Caco-2 (cell line): ENCODE data around the gene ASF1A. TPM values are rescaled to one million over a fixed set of nuclear protein-coding genes. Genes with fewer than 3 reads are reported as not detected.

ENCODE experiments used
- BruUV-seq: library from RNA; stranded (reverse); fragments of 400-500 nt; replicated peaks from 2 replicates; lab custom pipeline; 2021; lab: Mats Ljungman, UMichigan
- CTCF ChIA-PET: fragments of 300-600 bp; sonication (Branson Sonifier 250); formaldehyde crosslinking; loops from one replicate; lab custom pipeline; 2022; ENCODE audit warnings: antibody characterized with exemption; lab: Charles Lee
- POLR2A ChIA-PET: fragments of 300-600 bp; sonication (Branson Sonifier 250); formaldehyde crosslinking; loops from one replicate; lab custom pipeline; 2022; ENCODE audit warnings: antibody characterized with exemption; lab: Charles Lee
- DNase-seq, 2 experiments: peaks; one replicate each; pipeline versions ENCODE4 v3.0.0 to v3.0.0-alpha.2; 2020 to 2022
- H3K27me3 ChIP-seq: replicated peaks from 2 replicates; pipeline ENCODE4 v1.6.0; 2011; ENCODE audit warnings: low read length; ENCODE audit not compliant: control insufficient read depth, insufficient read depth
- H3K36me3 ChIP-seq: 2 replicates; pipeline ENCODE4 v1.5.1; 2011; ENCODE audit warnings: low read length; ENCODE audit not compliant: control insufficient read depth, insufficient read depth
- H3K4me1 ChIP-seq: fragments of 250-450 bp; sonication (Bioruptor Pico); 2 replicates; pipeline ENCODE4 v1.5.1; 2020; ENCODE audit warnings: mild to moderate bottlenecking
- H3K4me3 ChIP-seq: 2 replicates; pipeline ENCODE4 v1.5.1; 2011; ENCODE audit warnings: low read depth, mild to moderate bottlenecking, control low read depth, low read length
- H3K9me3 ChIP-seq: fragments of 250-450 bp; sonication (Bioruptor Pico); 2 replicates; pipeline ENCODE4 v1.5.1; 2020; ENCODE audit warnings: mild to moderate bottlenecking, moderate library complexity
- H3K27ac Mint-ChIP-seq: one replicate; pipeline ENCODE4 v1.8.0; 2022; ENCODE audit warnings: mixed read lengths; ENCODE audit not compliant: unreplicated experiment
- H3K27me3 Mint-ChIP-seq: one replicate; pipeline ENCODE4 v1.8.0; 2022; ENCODE audit warnings: mixed read lengths; ENCODE audit not compliant: insufficient read depth, unreplicated experiment
- H3K36me3 Mint-ChIP-seq: one replicate; pipeline ENCODE4 v1.8.0; 2022; ENCODE audit warnings: mild to moderate bottlenecking, mixed read lengths; ENCODE audit not compliant: insufficient read depth, unreplicated experiment
- H3K4me1 Mint-ChIP-seq: one replicate; pipeline ENCODE4 v1.8.0; 2022; ENCODE audit warnings: low read depth, mixed read lengths; ENCODE audit not compliant: unreplicated experiment
- H3K4me3 Mint-ChIP-seq: one replicate; pipeline ENCODE4 v1.8.0; 2022; ENCODE audit warnings: mild to moderate bottlenecking, moderate library complexity, mixed read lengths; ENCODE audit not compliant: unreplicated experiment
- H3K9me3 Mint-ChIP-seq: one replicate; pipeline ENCODE4 v1.8.0; 2022; ENCODE audit warnings: mixed read lengths; ENCODE audit not compliant: unreplicated experiment
- CTCF ChIP-seq, 2 experiments: fragments of 200-600 bp in 1 of 2; IDR thresholded peaks; 1 replicate in 1 of 2; 2 replicates in 1 of 2; pipeline versions ENCODE4 v1.5.1 to v1.8.0; 2011 to 2022; ENCODE audit warnings: antibody characterized with exemption in 1 of 2, control low read depth in 1 of 2, inconsistent platforms in 1 of 2, low read depth in 1 of 2, low read length in 1 of 2, mild to moderate bottlenecking in 1 of 2, moderate library complexity in 1 of 2; ENCODE audit not compliant: insufficient read depth in 1 of 2, severe bottlenecking in 1 of 2, unreplicated experiment in 1 of 2
- intact Hi-C: fragments of 100-400 bp; cut with micrococcal nuclease; formaldehyde crosslinking; loops from one replicate; pipeline ENCODE4 v1.10.0; 2022; ENCODE audit not compliant: unreplicated experiment
- total RNA-seq: library from RNA; stranded (reverse); gene quantifications from 2 replicates; pipeline ENCODE4 v1.2.3, GENCODE V29; 2022

Gene ASF1A
- total RNA-seq, 1 experiment from 2014 or later: 21.9 TPM

- BruUV-seq: no TSS peak
- no peak overlapping the region for H3K4me3 ChIP-seq
- TF ChIP-seq CTCF (IDR thresholded peaks at IDR 0.05; ENCODE audit: insufficient read depth in 1 of 2, low read depth in 1 of 2, low read length in 1 of 2, severe bottlenecking in 1 of 2, unreplicated experiment in 1 of 2): no peak
- no peaks in the 10 kb centered on the region for H3K27me3 Mint-ChIP-seq
- CTCF ChIA-PET: no interaction called here
- no peaks in the 10 kb centered on the region for H3K36me3 ChIP-seq
- H3K36me3 Mint-ChIP-seq: no peaks in the 10 kb centered on the region
- H3K9me3 Mint-ChIP-seq: no peaks in the 10 kb centered on the region
- H3K4me1 Mint-ChIP-seq: peaks cover 9% of the 10 kb centered on the region
- no peak for DNase-seq
- no peaks in the 10 kb centered on the region for H3K9me3 ChIP-seq
- intact Hi-C loops: no loop called here
- POLR2A ChIA-PET: no interaction called here
- H3K4me3 Mint-ChIP-seq: no peak overlapping the region
- 0 out of 2 replicates have a peak, but pooled peaks cover 11% of the 10 kb centered on the region for H3K4me1 ChIP-seq
- no peaks in the 10 kb centered on the region for H3K27me3 ChIP-seq
- H3K27ac Mint-ChIP-seq: no peak overlapping the region
These were observed 37.7 kb upstream of the ASF1A start for GRCh38 chr6:118856301-118856700.

GRCh38 chr6:118859517-118860064 is 34.4 kb upstream of the ASF1A start:
- no peaks in the 10 kb centered on the region for H3K36me3 Mint-ChIP-seq
- H3K27me3 Mint-ChIP-seq: no peaks in the 10 kb centered on the region
- Histone ChIP-seq H3K36me3 (no peaks in the 10 kb centered on the region), H3K9me3 (no peaks in the 10 kb centered on the region), H3K4me3 (no peak overlapping the region), H3K27me3 (no peaks in the 10 kb centered on the region), H3K4me1 (0 out of 2 replicates have a peak, but pooled peaks cover 11% of the 10 kb centered on the region)
- peaks cover 9% of the 10 kb centered on the region for H3K4me1 Mint-ChIP-seq
- no peak for TF ChIP-seq CTCF (IDR thresholded peaks at IDR 0.05; ENCODE audit: insufficient read depth in 1 of 2, low read depth in 1 of 2, low read length in 1 of 2, severe bottlenecking in 1 of 2, unreplicated experiment in 1 of 2)
- ChIA-PET CTCF (no interaction called here), POLR2A (interaction anchor here (0.6 kb wide), 1 partner anchor 201 kb away, joined by 3 read pairs; no protein-coding TSS in a partner anchor)
- intact Hi-C loops: no loop called here
- H3K4me3 Mint-ChIP-seq: no peak overlapping the region
- H3K27ac Mint-ChIP-seq: no peak overlapping the region
- H3K9me3 Mint-ChIP-seq: peaks cover 8% of the 10 kb centered on the region
- BruUV-seq: no TSS peak
- DNase-seq: no peak

- Mint-ChIP-seq H3K4me3 (no peak overlapping the region), H3K27ac (no peak overlapping the region), H3K36me3 (no peaks in the 10 kb centered on the region), H3K27me3 (no peaks in the 10 kb centered on the region), H3K9me3 (peaks cover 8% of the 10 kb centered on the region), H3K4me1 (peaks cover 9% of the 10 kb centered on the region)
- H3K27me3 ChIP-seq: no peaks in the 10 kb centered on the region
- no peak for TF ChIP-seq CTCF (IDR thresholded peaks at IDR 0.05; ENCODE audit: insufficient read depth in 1 of 2, low read depth in 1 of 2, low read length in 1 of 2, severe bottlenecking in 1 of 2, unreplicated experiment in 1 of 2)
- no peak for DNase-seq
- intact Hi-C loops: no loop called here
- H3K4me1 ChIP-seq: 0 out of 2 replicates have a peak, but pooled peaks cover 11% of the 10 kb centered on the region
- no peak overlapping the region for H3K4me3 ChIP-seq
- BruUV-seq: no TSS peak
- no peaks in the 10 kb centered on the region for H3K36me3 ChIP-seq
- no peaks in the 10 kb centered on the region for H3K9me3 ChIP-seq
- ChIA-PET POLR2A (interaction anchor here (0.6 kb wide), 1 partner anchor 202 kb away, joined by 3 read pairs; no protein-coding TSS in a partner anchor), CTCF (no interaction called here)
These were observed 33.6 kb upstream of the ASF1A start for GRCh38 chr6:118860363-118860762.
